SK-N-SH (cell line): ENCODE measurements around the gene TXNL4B. TPM values are rescaled to one million over a fixed set of nuclear protein-coding genes. Genes with fewer than 3 reads are reported as not detected.

Experiments
- CTCF ChIA-PET: fragments of 300-600, 350-600 bp; formaldehyde crosslinking; extraction: SDS; loops from one replicate; lab custom pipeline; 2021; lab: Yijun Ruan, JAX
- POLR2A ChIA-PET: fragments of 350-600 bp; sonication (Branson Sonifier 250); formaldehyde crosslinking; extraction: SDS; loops from one replicate; lab custom pipeline; 2020; ENCODE audit warnings: antibody characterized with exemption, inconsistent platforms; lab: Yijun Ruan, JAX
- DNase-seq: peaks from one replicate; pipeline ENCODE4 v3.0.0; 2012
- H2AFZ ChIP-seq: fragments of 200-600 bp; sonication (generic); 2 replicates; pipeline ENCODE4 v1.8.1; 2016; ENCODE audit warnings: antibody characterized with exemption, mild to moderate bottlenecking, low read depth
- H3F3A ChIP-seq: fragments of 200-600 bp; sonication (generic); replicated peaks from 2 replicates; pipeline ENCODE3; 2016; ENCODE audit warnings: antibody characterized with exemption, mild to moderate bottlenecking; ENCODE audit not compliant: insufficient read depth
- H3K27ac ChIP-seq, 2 experiments: fragments of 200-500 bp in 1 of 2; fragments of 200-600 bp in 1 of 2; sonication (Bioruptor generic) in 1 of 2; sonication (generic), shearing (Covaris generic) in 1 of 2; 2 replicates each; pipeline versions ENCODE4 v1.5.1 to v1.6.1; 2014 to 2016; ENCODE audit warnings: low read depth in 2 of 2, inconsistent platforms in 1 of 2, low read length in 1 of 2, mild to moderate bottlenecking in 1 of 2, mixed read lengths in 1 of 2
- H3K27me3 ChIP-seq: fragments of 200-600 bp; sonication (generic), shearing (Covaris generic); 2 replicates; pipeline ENCODE4 v1.6.1; 2016; ENCODE audit warnings: mixed run types; ENCODE audit not compliant: insufficient read depth
- H3K36me3 ChIP-seq, 2 experiments: fragments of 200-500 bp in 1 of 2; fragments of 200-600 bp in 1 of 2; sonication (Bioruptor generic) in 1 of 2; sonication (generic) in 1 of 2; replicated peaks in 1 of 2; 2 replicates each; pipeline versions ENCODE3 to v1.5.1; 2014 to 2016; ENCODE audit warnings: low read length in 1 of 2, mild to moderate bottlenecking in 1 of 2; ENCODE audit not compliant: insufficient read depth in 2 of 2, control insufficient read depth in 1 of 2
- H3K4me1 ChIP-seq, 2 experiments: fragments of 200-500 bp in 1 of 2; fragments of 200-600 bp in 1 of 2; sonication (Bioruptor generic) in 1 of 2; sonication (generic), shearing (Covaris generic) in 1 of 2; 2 replicates each; pipeline versions ENCODE4 v1.5.1 to v1.6.1; 2014 to 2016; ENCODE audit warnings: low read depth in 1 of 2, low read length in 1 of 2, mixed run types in 1 of 2; ENCODE audit not compliant: insufficient read depth in 2 of 2, control insufficient read depth in 1 of 2
- H3K4me2 ChIP-seq: fragments of 200-600 bp; sonication (generic), shearing (Covaris generic); 2 replicates; pipeline ENCODE4 v1.6.1; 2017; ENCODE audit warnings: mixed run types
- H3K4me3 ChIP-seq, 2 experiments: fragments of 200-500 bp in 1 of 2; fragments of 200-600 bp in 1 of 2; sonication (Bioruptor generic) in 1 of 2; sonication (generic), shearing (Covaris generic) in 1 of 2; 2 replicates each; pipeline versions ENCODE4 v1.5.1 to v1.8.1; 2014 to 2016; ENCODE audit warnings: low read depth in 2 of 2, inconsistent platforms in 1 of 2, low read length in 1 of 2, mild to moderate bottlenecking in 1 of 2, mixed read lengths in 1 of 2, moderate library complexity in 1 of 2
- H3K79me2 ChIP-seq: fragments of 200-600 bp; sonication (generic); 2 replicates; pipeline ENCODE4 v1.8.1; 2017; ENCODE audit warnings: mild to moderate bottlenecking; ENCODE audit not compliant: insufficient read depth
- H3K9ac ChIP-seq: fragments of 200-600 bp; sonication (generic); 2 replicates; pipeline ENCODE4 v1.6.1; 2017; ENCODE audit warnings: mixed run types
- H3K9me2 ChIP-seq: fragments of 200-600 bp; sonication (generic); 2 replicates; pipeline ENCODE4 v1.6.1; 2017; ENCODE audit warnings: mixed run types
- H3K9me3 ChIP-seq: fragments of 200-600 bp; sonication (generic); 2 replicates; pipeline ENCODE4 v1.6.1; 2017; ENCODE audit warnings: mixed run types, mild to moderate bottlenecking, moderate library complexity
- H4K20me1 ChIP-seq: fragments of 200-600 bp; sonication (generic); 2 replicates; pipeline ENCODE4 v1.6.1; 2017; ENCODE audit warnings: mild to moderate bottlenecking, mixed run types; ENCODE audit not compliant: insufficient read depth
- CTCF ChIP-seq: fragments of 200-600 bp; sonication (generic); IDR thresholded peaks from 2 replicates; pipeline ENCODE4 v1.6.1; 2017; ENCODE audit warnings: antibody characterized with exemption, mild to moderate bottlenecking, moderate library complexity
- ELF1 ChIP-seq: IDR thresholded peaks from 2 replicates; pipeline ENCODE4 v1.4.0; 2012
- EZH2phosphoT487 ChIP-seq: fragments of 200-600 bp; sonication (generic); IDR thresholded peaks from 2 replicates; pipeline ENCODE4 v1.6.1; 2017; ENCODE audit warnings: low read depth, mixed run types, mild to moderate bottlenecking, antibody characterized with exemption, moderate library complexity, borderline replicate concordance
- FOSL2 ChIP-seq: IDR thresholded peaks from 2 replicates; pipeline ENCODE4 v1.4.0; 2012; ENCODE audit warnings: low read depth, mild to moderate bottlenecking, moderate library complexity, borderline replicate concordance
- FOXJ3 ChIP-seq: sonication (generic); formaldehyde crosslinking; IDR thresholded peaks from 2 replicates; pipeline ENCODE4 v1.5.1; 2020; ENCODE audit warnings: mild to moderate bottlenecking, missing genetic modification reagents
- FOXM1 ChIP-seq: IDR thresholded peaks from 2 replicates; pipeline ENCODE4 v1.4.0; 2012; ENCODE audit warnings: low read depth, mild to moderate bottlenecking
- NFIC ChIP-seq: IDR thresholded peaks from 2 replicates; pipeline ENCODE4 v1.4.0; 2012; ENCODE audit warnings: borderline replicate concordance
- NRF1 ChIP-seq: IDR thresholded peaks from 2 replicates; pipeline ENCODE4 v1.6.1; 2012; ENCODE audit warnings: low read depth, mild to moderate bottlenecking, low read length
- PBX3 ChIP-seq: IDR thresholded peaks from 2 replicates; pipeline ENCODE4; 2012
- POLR2AphosphoS5 ChIP-seq: IDR thresholded peaks from 2 replicates; pipeline ENCODE4 v1.6.1; 2012; ENCODE audit warnings: low read depth, low read length
- RAD21 ChIP-seq: IDR thresholded peaks from 2 replicates; pipeline ENCODE4 v1.6.1; 2012; ENCODE audit warnings: mild to moderate bottlenecking, low read length
- RCOR1 ChIP-seq: fragments of 150-350 bp; IDR thresholded peaks from 2 replicates; pipeline ENCODE4 v1.6.1; 2017; ENCODE audit warnings: antibody characterized with exemption, low read length
- RFX5 ChIP-seq: IDR thresholded peaks from 2 replicates; pipeline ENCODE4 v1.6.1; 2012; ENCODE audit warnings: mild to moderate bottlenecking, improper control_type of control experiment, low read length
- SMC3 ChIP-seq: IDR thresholded peaks from 2 replicates; pipeline ENCODE4 v1.6.1; 2012; ENCODE audit warnings: low read depth, low read length, improper control_type of control experiment
- TAF1 ChIP-seq: IDR thresholded peaks from 2 replicates; pipeline ENCODE4 v1.6.1; 2012; ENCODE audit warnings: low read depth, mild to moderate bottlenecking, low read length, moderate library complexity, borderline replicate concordance
- TCF12 ChIP-seq: IDR thresholded peaks from 2 replicates; pipeline ENCODE4 v1.4.0; 2012
- TEAD4 ChIP-seq: IDR thresholded peaks from 2 replicates; pipeline ENCODE4 v1.4.0; 2012; ENCODE audit warnings: mild to moderate bottlenecking, borderline replicate concordance; ENCODE audit not compliant: insufficient read depth
- YY1 ChIP-seq: IDR thresholded peaks from 2 replicates; pipeline ENCODE4 v1.4.0; 2012; ENCODE audit warnings: low read depth, mild to moderate bottlenecking
- whole genome bisulfite sequencing: methylation state at CpG from one replicate; pipeline ENCODE4 v1.1.6; 2017; ENCODE audit warnings: low lambda C conversion rate; 5-methylcytosine and 5-hydroxymethylcytosine counted together
- polyA plus RNA-seq, 3 experiments: library from polyadenylated mRNA; depleted of rRNA; stranded (reverse); fragments of >200 nt; gene quantifications; 2 replicates each; pipeline ENCODE4 v1.2.3, GENCODE V29; 2012
- TF ChIP-seq, protein P1 (sequence below): IDR thresholded peaks from 2 replicates; pipeline ENCODE4 v1.4.0; 2012; ENCODE audit warnings: low read depth, borderline replicate concordance
- TF ChIP-seq, protein P2 (sequence below): fragments of 150-350 bp; IDR thresholded peaks from 2 replicates; pipeline ENCODE4 v1.6.1; 2017; ENCODE audit warnings: antibody characterized with exemption, low read length, low read depth, borderline replicate concordance

The TXNL4B gene
- polyA plus RNA-seq, 1 of the 3 experiments (the other 2 are of a cell fraction), result 8.9 TPM

DNA sequence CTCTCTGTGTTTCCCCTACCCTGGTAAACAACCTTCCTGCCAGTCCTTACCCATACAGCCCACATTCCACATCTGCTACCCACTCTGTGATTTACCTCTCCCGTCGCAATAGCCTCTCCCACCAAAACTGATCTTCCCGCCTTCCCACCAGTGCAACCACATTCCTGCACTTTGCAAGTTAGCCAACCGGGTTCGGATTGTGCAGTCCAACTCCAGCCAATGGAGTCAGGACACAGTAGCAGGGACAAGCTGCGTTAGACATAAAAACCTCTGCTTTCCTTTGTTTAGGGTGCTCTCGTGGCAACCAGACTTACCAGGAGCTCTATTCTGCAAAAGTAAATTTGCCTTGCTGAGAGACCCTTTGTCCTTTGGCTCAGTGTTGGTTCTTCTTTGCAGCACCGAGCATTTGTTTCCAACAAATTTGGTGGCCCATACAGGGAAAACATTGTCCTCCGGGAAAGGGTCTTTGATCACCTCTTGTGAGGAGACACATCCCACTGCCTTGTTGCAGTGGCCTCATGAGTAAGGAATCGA is 29.0 kb downstream of the TXNL4B start:
- Histone ChIP-seq H3K4me3 (no peak overlapping the region), H2AFZ (no peak overlapping the region), H3K9me3 (no peaks in the 10 kb centered on the region), H3K4me1 (no peaks in the 10 kb centered on the region), H3K79me2 (no peaks in the 10 kb centered on the region), H4K20me1 (no peaks in the 10 kb centered on the region), H3K27me3 (no peaks in the 10 kb centered on the region), H3K9ac (no peak overlapping the region), H3K4me2 (no peak overlapping the region), H3K9me2 (no peaks in the 10 kb centered on the region), H3K27ac (no peak overlapping the region), H3F3A (no peaks in the 10 kb centered on the region), H3K36me3 (no peaks in the 10 kb centered on the region)
- CTCF ChIA-PET, result no interaction called here
- TF ChIP-seq ELF1 (no peak), FOSL2 (no peak), RAD21 (no peak), YY1 (no peak), FOXM1 (no peak), NRF1 (no peak), CTCF (no peak), RCOR1 (no peak), FOXJ3 (CRISPR knock-in tag) (no peak), NFIC (no peak), EZH2phosphoT487 (no peak), RFX5 (no peak)
- TF ChIP-seq, protein P1, sequence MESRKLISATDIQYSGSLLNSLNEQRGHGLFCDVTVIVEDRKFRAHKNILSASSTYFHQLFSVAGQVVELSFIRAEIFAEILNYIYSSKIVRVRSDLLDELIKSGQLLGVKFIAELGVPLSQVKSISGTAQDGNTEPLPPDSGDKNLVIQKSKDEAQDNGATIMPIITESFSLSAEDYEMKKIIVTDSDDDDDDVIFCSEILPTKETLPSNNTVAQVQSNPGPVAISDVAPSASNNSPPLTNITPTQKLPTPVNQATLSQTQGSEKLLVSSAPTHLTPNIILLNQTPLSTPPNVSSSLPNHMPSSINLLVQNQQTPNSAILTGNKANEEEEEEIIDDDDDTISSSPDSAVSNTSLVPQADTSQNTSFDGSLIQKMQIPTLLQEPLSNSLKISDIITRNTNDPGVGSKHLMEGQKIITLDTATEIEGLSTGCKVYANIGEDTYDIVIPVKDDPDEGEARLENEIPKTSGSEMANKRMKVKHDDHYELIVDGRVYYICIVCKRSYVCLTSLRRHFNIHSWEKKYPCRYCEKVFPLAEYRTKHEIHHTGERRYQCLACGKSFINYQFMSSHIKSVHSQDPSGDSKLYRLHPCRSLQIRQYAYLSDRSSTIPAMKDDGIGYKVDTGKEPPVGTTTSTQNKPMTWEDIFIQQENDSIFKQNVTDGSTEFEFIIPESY, result no peak
- DNase-seq, result no peak
- POLR2A ChIA-PET, result no interaction called here
- 70% methylated on average over 9 of the region's 10 CpGs for WGBS

DNA sequence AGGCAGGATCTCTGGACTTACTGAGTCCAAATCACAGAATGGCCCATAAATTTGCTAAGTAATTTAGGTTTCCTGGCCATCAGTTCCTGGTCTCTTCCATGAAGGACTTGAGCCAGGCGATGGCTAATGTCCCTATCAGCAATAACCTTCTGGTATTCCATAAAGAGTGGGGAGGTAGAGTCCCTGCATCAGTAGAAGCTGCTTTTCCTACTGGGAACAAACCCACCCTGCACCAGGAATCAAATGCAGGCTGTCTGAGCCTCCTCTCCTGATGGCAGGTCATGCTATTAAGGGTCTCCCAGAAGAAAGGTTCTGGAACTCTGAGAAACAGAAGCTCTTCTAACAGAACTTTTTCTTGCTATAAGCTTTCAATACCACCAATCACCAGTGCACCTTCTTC is 31.9 kb downstream of the TXNL4B start:
- Histone ChIP-seq H3K9me2 (no peaks in the 10 kb centered on the region), H3K4me1 (no peaks in the 10 kb centered on the region), H2AFZ (no peak overlapping the region), H3K27me3 (no peaks in the 10 kb centered on the region), H3F3A (no peaks in the 10 kb centered on the region), H3K4me3 (no peak overlapping the region), H3K27ac (no peak overlapping the region), H3K9ac (no peak overlapping the region), H3K4me2 (no peak overlapping the region), H4K20me1 (no peaks in the 10 kb centered on the region), H3K36me3 (no peaks in the 10 kb centered on the region), H3K79me2 (no peaks in the 10 kb centered on the region), H3K9me3 (no peaks in the 10 kb centered on the region)
- ChIA-PET CTCF (interaction anchor here (1.8 kb wide), 1 partner anchor 30 kb away, joined by 4 read pairs; no protein-coding TSS in a partner anchor), POLR2A (no interaction called here)
- DNase-seq, result no peak
- WGBS, result 88% methylated on average over 1 of the region's 1 CpG
- TF ChIP-seq RAD21 (no peak), POLR2AphosphoS5 (no peak), PBX3 (no peak), TCF12 (no peak), SMC3 (no peak), NFIC (no peak), TEAD4 (no peak), TAF1 (no peak)
- TF ChIP-seq, protein P2, sequence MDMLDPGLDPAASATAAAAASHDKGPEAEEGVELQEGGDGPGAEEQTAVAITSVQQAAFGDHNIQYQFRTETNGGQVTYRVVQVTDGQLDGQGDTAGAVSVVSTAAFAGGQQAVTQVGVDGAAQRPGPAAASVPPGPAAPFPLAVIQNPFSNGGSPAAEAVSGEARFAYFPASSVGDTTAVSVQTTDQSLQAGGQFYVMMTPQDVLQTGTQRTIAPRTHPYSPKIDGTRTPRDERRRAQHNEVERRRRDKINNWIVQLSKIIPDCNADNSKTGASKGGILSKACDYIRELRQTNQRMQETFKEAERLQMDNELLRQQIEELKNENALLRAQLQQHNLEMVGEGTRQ, result no peak
